Activated T-helper 17 cell treated with anti-CD3 and anti-CD28 coated beads, Interleukin-2, amount 50 U/mL, for 72 hours (primary cell): ENCODE measurements around the gene CCDC154. TPM values are rescaled to one million over a fixed set of nuclear protein-coding genes. Genes with fewer than 3 reads are reported as not detected.

Experiments
- ATAC-seq: fragments of 150-1000 bp; cut with Tn5 transposase; replicated peaks from 2 replicates; pipeline ENCODE4 v1.10.0; 2021; ENCODE audit warnings: mild to moderate bottlenecking, moderate library complexity
- H3K27ac Mint-ChIP-seq: one replicate; pipeline ENCODE4 v1.8.0; 2022; ENCODE audit warnings: mixed read lengths
- H3K27me3 Mint-ChIP-seq: one replicate; pipeline ENCODE4 v1.8.0; 2022; ENCODE audit warnings: mixed read lengths
- H3K36me3 Mint-ChIP-seq: one replicate; pipeline ENCODE4 v1.8.0; 2022; ENCODE audit warnings: low read depth, mild to moderate bottlenecking, mixed read lengths
- H3K4me1 Mint-ChIP-seq: one replicate; pipeline ENCODE4 v1.8.0; 2022; ENCODE audit warnings: mixed read lengths
- H3K4me3 Mint-ChIP-seq: one replicate; pipeline ENCODE4 v1.8.0; 2022; ENCODE audit warnings: mild to moderate bottlenecking, mixed read lengths
- H3K9me3 Mint-ChIP-seq: one replicate; pipeline ENCODE4 v1.8.0; 2022; ENCODE audit warnings: mixed read lengths
- total RNA-seq, 2 donors: library from RNA; stranded (reverse); gene quantifications; one replicate each; pipeline ENCODE4 v1.2.3, GENCODE V29; 2022

CCDC154 gene
- total RNA-seq, 2 donors from 2014 or later = 2.1 to 3.7 TPM

- no peaks in the 10 kb centered on the region for H3K9me3 Mint-ChIP-seq
- H3K4me1 Mint-ChIP-seq = no peaks in the 10 kb centered on the region
- H3K4me3 Mint-ChIP-seq = no peak overlapping the region
- ATAC-seq = no peak
- H3K27ac Mint-ChIP-seq = no peak overlapping the region
- H3K27me3 Mint-ChIP-seq = no peaks in the 10 kb centered on the region
- H3K36me3 Mint-ChIP-seq = no peaks in the 10 kb centered on the region
Measured at GRCh38 chr16:1439058-1439698, 5.2 kb downstream of the CCDC154 start.

- no peak overlapping the region for H3K27ac Mint-ChIP-seq
- no peak for ATAC-seq
- H3K9me3 Mint-ChIP-seq = no peaks in the 10 kb centered on the region
- H3K4me3 Mint-ChIP-seq = no peak overlapping the region
- H3K27me3 Mint-ChIP-seq = no peaks in the 10 kb centered on the region
- H3K4me1 Mint-ChIP-seq = no peaks in the 10 kb centered on the region
- H3K36me3 Mint-ChIP-seq = no peaks in the 10 kb centered on the region
Measured at GRCh38 chr16:1438229-1439057, 5.9 kb downstream of the CCDC154 start.

- Mint-ChIP-seq H3K4me3 (no peak overlapping the region), H3K27me3 (no peaks in the 10 kb centered on the region), H3K27ac (no peak overlapping the region), H3K36me3 (no peaks in the 10 kb centered on the region), H3K9me3 (no peaks in the 10 kb centered on the region), H3K4me1 (no peaks in the 10 kb centered on the region)
- no peak for ATAC-seq
Measured at GRCh38 chr16:1437606-1438005, 6.8 kb downstream of the CCDC154 start.

DNA sequence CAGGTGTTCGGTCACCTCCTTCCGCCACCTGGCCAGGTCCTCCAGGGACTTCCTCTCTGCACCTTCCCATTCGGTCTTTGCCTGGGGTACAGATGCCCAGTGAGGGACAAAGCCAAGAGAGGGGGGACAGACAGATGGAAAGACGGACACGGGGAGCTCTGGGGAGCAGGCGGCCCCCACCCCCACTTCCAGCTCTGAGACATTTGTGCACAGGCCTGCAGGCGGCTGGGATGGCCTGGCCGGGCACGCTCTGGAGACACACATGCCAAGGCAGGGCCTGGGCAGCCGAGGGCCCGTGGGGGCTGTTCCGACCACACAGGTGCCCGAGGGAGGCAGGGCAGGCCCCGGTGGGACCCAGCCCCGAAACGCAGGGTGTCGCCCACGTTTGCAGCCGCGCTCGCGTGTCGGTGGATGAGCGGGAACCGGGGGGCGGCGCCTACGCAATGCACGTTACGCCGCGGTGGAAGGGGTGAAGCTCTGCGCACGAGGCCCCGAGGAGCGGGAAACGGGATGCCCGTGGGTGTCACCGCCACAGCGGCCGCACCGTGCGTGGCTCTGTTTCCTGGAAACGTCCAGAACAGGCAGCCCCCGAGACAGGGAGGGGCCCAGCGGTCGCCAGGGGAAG lies 7.5 kb downstream of the CCDC154 start:
- Mint-ChIP-seq H3K9me3 (no peaks in the 10 kb centered on the region), H3K4me1 (no peaks in the 10 kb centered on the region), H3K27ac (no peak overlapping the region), H3K36me3 (no peaks in the 10 kb centered on the region), H3K27me3 (no peaks in the 10 kb centered on the region), H3K4me3 (no peak overlapping the region)
- ATAC-seq = no peak

- H3K36me3 Mint-ChIP-seq = no peaks in the 10 kb centered on the region
- no peaks in the 10 kb centered on the region for H3K27me3 Mint-ChIP-seq
- no peaks in the 10 kb centered on the region for H3K4me1 Mint-ChIP-seq
- ATAC-seq = no peak
- no peaks in the 10 kb centered on the region for H3K9me3 Mint-ChIP-seq
- no peak overlapping the region for H3K27ac Mint-ChIP-seq
- no peak overlapping the region for H3K4me3 Mint-ChIP-seq
Measured at GRCh38 chr16:1435921-1436697, 8.2 kb downstream of the CCDC154 start.

DNA sequence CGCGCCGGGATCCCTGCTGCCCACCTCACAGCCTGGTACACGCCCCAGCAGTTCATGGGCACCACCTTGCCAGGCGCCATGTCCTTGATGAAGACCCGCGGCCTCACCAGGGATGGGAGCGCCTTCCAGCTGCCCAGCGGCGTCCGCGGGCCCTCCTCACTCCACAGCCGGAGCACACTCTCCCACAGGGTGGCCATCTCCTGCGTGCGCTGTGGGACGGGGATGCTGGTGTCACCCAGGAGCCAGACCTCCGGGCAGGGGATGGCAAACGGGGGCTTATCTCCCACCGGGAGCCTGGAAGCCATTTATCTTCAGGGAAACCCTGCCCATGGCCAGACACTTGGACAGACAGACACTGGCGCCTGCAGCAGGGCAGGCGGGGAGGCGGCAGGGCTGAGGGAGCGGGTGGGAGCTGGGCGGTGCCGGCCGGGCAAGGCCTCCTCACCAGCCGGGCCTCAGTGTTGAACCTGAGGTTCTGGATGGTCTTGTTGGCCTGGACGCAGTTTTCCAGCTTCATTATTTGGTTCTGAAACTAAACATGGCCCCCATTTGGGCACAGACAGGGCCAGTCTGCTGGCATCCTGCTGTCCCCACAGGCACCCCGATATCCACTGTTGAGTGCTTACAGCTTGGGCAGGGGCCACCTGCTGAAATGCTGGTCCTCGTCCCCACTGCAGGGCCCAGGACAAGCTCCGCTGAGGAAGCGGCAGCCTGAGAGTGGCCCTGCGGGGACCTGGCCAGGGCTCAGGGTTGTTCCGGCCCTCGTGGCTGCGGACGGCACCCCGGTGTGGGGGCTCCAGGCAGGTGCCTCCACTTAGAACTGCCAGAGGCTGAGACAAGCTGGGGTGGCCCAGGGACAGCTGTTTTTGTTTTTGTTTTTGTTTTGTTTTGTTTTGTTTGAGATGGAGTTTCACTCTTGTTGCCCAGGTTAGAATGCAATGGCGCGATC lies 9.4 kb downstream of the CCDC154 start:
- no peak for ATAC-seq
- Mint-ChIP-seq H3K27ac (no peak overlapping the region), H3K27me3 (no peaks in the 10 kb centered on the region), H3K9me3 (no peaks in the 10 kb centered on the region), H3K4me3 (no peak overlapping the region), H3K36me3 (no peaks in the 10 kb centered on the region), H3K4me1 (no peaks in the 10 kb centered on the region)

DNA sequence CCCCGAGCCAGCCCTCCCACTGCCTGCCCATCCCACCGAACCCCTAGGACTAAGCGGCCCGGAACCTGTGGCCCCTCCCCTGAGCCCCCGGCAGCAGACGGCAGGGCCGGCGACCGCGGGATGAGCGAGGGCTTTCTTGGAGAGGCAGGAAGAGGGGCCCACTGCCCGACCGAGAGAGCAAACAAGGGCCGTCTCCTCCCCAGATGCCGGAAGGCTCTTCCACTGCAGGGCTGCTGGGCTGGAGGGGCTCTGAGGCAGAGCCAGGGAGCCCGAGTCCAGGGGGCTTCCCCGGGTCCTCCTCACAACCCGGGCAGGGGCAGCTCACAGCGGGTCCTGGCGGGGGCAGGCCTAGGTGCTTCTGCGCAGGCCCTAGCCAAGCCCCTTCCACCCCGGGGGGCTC lies 10.6 kb downstream of the CCDC154 start:
- H3K4me1 Mint-ChIP-seq = no peaks in the 10 kb centered on the region
- no peaks in the 10 kb centered on the region for H3K36me3 Mint-ChIP-seq
- H3K27ac Mint-ChIP-seq = no peak overlapping the region
- no peak for ATAC-seq
- H3K27me3 Mint-ChIP-seq = no peaks in the 10 kb centered on the region
- H3K9me3 Mint-ChIP-seq = no peaks in the 10 kb centered on the region
- no peak overlapping the region for H3K4me3 Mint-ChIP-seq

DNA sequence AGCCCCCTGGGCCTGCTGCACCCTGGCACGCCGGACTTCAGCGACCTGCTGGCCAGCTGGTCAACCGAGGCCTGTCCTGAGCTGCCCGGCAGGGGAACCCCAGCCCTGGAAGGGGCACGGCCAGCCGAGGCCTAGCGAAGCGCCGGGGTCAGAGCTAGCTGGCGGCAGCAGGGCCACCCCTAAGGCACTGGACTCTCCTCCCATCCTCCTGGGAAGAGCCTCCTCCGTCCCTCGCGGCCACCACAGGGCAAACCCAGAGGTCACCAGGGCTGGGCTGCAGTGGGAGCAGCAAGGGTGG lies 11.1 kb downstream of the CCDC154 start:
- Mint-ChIP-seq H3K27me3 (no peaks in the 10 kb centered on the region), H3K4me1 (no peaks in the 10 kb centered on the region), H3K27ac (no peak overlapping the region), H3K4me3 (no peak overlapping the region), H3K36me3 (no peaks in the 10 kb centered on the region), H3K9me3 (no peaks in the 10 kb centered on the region)
- no peak for ATAC-seq

DNA sequence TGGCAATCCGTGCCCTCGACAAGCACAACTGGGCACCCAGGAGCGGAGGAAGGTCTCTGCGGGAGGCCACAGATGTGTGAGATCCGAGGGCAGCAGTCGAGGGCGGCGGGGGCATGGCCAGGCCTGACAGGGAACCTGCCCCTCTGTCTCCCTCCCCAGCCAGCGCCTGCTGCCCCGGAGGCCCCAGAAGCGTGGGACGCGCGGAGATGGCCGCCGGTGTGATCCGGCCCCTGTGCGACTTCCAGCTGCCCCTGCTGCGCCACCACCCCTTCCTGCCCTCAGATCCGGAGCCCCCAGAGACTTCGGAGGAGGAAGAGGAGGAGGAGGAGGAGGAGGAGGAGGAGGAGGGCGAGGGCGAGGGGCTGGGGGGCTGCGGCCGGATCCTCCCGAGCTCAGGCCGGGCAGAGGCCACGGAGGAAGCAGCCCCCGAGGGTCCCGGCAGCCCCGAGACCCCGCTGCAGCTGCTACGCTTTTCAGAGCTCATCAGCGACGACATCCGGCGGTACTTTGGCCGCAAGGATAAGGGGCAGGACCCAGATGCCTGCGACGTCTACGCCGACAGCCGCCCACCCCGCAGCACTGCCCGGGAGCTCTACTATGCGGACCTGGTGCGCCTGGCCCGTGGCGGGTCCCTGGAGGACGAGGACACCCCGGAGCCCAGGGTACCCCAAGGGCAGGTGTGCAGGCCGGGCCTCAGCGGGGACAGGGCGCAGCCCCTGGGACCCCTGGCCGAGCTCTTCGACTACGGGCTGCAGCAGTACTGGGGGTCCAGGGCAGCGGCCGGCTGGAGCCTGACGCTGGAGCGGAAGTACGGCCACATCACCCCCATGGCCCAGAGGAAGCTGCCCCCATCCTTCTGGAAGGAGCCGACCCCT lies 11.7 kb downstream of the CCDC154 start:
- H3K27ac Mint-ChIP-seq = no peak overlapping the region

GRCh38 chr16:1431497-1432270 lies 12.7 kb downstream of the CCDC154 start:
- no peak for ATAC-seq
- Mint-ChIP-seq H3K4me1 (no peaks in the 10 kb centered on the region), H3K4me3 (no peak overlapping the region), H3K27ac (no peak overlapping the region), H3K27me3 (no peaks in the 10 kb centered on the region), H3K36me3 (no peaks in the 10 kb centered on the region), H3K9me3 (no peaks in the 10 kb centered on the region)

More for the DNA sequence above, 11.7 kb downstream of the CCDC154 start:
- Mint-ChIP-seq H3K4me3 (no peak overlapping the region), H3K36me3 (no peaks in the 10 kb centered on the region), H3K9me3 (no peaks in the 10 kb centered on the region), H3K4me1 (no peaks in the 10 kb centered on the region), H3K27me3 (no peaks in the 10 kb centered on the region)
- no peak for ATAC-seq

DNA sequence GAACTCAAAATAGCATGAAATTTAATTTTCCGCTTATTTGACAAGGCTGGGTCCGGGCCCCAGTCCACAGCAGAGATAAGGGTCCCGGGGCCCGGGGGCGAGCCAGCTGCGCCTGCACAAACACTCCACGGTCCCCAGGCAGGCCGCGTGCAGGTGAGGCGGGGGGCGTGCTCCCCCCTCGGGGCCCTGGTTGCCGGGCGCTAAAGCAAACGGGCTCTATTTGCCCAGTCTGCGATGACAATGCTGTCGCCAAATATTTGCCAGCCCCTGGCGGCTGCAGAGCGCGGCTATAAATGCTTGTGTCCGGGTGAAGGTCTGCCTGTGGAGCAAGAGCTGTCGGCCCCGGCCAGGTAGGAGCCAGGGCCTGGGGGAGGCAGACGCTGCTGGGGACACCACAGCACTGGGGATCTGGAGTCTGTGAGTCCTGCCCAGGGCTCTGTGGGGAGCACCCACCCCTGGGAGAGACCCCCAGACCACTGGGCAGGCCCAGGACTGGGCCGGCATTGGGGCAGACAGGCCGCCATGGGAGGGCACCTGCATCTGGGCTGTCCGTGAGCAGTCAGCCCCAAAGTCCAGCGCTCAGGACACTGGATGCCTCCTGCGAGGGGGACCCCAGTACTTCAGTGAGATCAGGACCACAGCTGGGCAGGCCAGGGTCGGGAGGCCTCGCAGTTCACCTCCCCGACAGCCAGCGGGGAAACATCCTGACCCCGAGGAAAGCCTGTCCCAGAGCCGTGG lies 13.4 kb downstream of the CCDC154 start, which contains the start of gene PERCC1:
Gene PERCC1, plus strand, starts transcription at position 320 of the 738 bp plus-strand sequence. CDS start 1,516 bp downstream, outside the sequence.
- no peak within 1 kb of the TSS for H3K27ac Mint-ChIP-seq
- H3K4me1 Mint-ChIP-seq = no peaks in the 10 kb centered on the region
- ATAC-seq = no peak
- H3K36me3 Mint-ChIP-seq = no peaks in the 10 kb centered on the region
- no peaks in the 10 kb centered on the region for H3K27me3 Mint-ChIP-seq
- no peaks in the 10 kb centered on the region for H3K9me3 Mint-ChIP-seq
- H3K4me3 Mint-ChIP-seq = no peak within 1 kb of the TSS

DNA sequence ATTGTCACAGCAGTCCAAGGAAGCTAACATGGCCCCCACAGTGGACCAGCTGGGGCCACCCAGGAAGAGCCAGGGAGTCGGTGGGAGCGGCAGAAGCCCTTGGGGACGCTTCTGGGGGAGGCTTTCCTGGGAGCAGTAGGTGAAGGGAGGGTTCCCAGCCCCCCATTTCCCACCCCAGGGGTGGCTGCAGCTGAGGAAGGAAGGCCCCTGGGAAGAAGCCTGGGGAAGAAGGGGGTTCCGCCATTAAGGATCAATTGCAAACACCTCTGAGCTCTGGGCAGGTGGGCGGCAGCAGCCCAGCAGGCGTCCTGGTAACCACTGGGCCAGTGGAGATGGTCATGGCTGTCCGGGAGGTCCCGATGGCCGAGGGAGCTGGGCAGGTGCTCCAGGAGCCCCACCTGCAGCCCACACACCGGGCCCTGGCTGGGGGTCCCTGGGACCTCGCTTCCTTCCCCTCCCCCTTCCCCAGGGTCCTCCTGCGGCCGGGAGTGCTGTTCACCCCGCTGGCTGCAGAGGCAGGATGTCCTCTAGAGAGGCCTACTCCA lies 14.1 kb downstream of the CCDC154 start:
- Mint-ChIP-seq H3K27ac (no peak overlapping the region), H3K4me3 (no peak overlapping the region), H3K36me3 (no peaks in the 10 kb centered on the region), H3K9me3 (no peaks in the 10 kb centered on the region), H3K27me3 (no peaks in the 10 kb centered on the region), H3K4me1 (no peaks in the 10 kb centered on the region)
- ATAC-seq = no peak
